Measurements from ENCODE around the gene LRGUK. TPM values are rescaled to one million over a fixed set of nuclear protein-coding genes. Genes with fewer than 3 reads are reported as not detected.

The LRGUK gene
- total RNA-seq, 1 experiment from 2014 or later = 1.9 TPM

- TF ChIP-seq ATF2 (CRISPR knock-in tag; IDR thresholded peaks at IDR 0.05; ENCODE audit: borderline replicate concordance, low read depth) (no peak), ZBTB43 (CRISPR knock-in tag; IDR thresholded peaks at IDR 0.05) (no peak), USF1 (CRISPR knock-in tag; IDR thresholded peaks at IDR 0.05) (no peak), FOXP1 (CRISPR knock-in tag; IDR thresholded peaks at IDR 0.05; ENCODE audit: borderline replicate concordance) (no peak), E2F4 (CRISPR knock-in tag; IDR thresholded peaks at IDR 0.05; ENCODE audit: borderline replicate concordance, low read depth) (no peak), NR1H2 (CRISPR knock-in tag; IDR thresholded peaks at IDR 0.05) (no peak), E2F1 (CRISPR knock-in tag; IDR thresholded peaks at IDR 0.05) (no peak)
- Mint-ChIP-seq H3K4me3 (no peak overlapping the region), H3K27ac (no peak overlapping the region), H3K4me1 (peaks cover 12% of the 10 kb centered on the region), H3K27me3 (ENCODE audit: low read depth) (no peaks in the 10 kb centered on the region), H3K36me3 (no peaks in the 10 kb centered on the region), H3K9me3 (peaks cover 18% of the 10 kb centered on the region)
- no peak for DNase-seq (ENCODE audit: low spot score)
- POLR2A ChIA-PET = no interaction called here
- no peak for ATAC-seq
- CTCF ChIA-PET = no interaction called here
Measured at GRCh38 chr7:134120405-134120804, 6.7 kb upstream of the LRGUK start.

- no peak overlapping the region for H3K4me3 Mint-ChIP-seq
- CTCF ChIA-PET = no interaction called here
- DNase-seq (ENCODE audit: low spot score) (no peak), ATAC-seq (peak; percentile 50)
- POLR2A ChIA-PET = no interaction called here
- no peaks in the 10 kb centered on the region for H3K36me3 Mint-ChIP-seq
- no peak overlapping the region for H3K27ac Mint-ChIP-seq
- H3K9me3 Mint-ChIP-seq = peaks cover 18% of the 10 kb centered on the region
- H3K4me1 Mint-ChIP-seq = peaks cover 21% of the 10 kb centered on the region
- TF ChIP-seq CTCF (IDR thresholded peaks at IDR 0.05) = no peak
- TF ChIP-seq KAT7 (CRISPR knock-in tag; IDR thresholded peaks at IDR 0.05; ENCODE audit: borderline replicate concordance) = no peak
- TF ChIP-seq ZNF219 (CRISPR knock-in tag; IDR thresholded peaks at IDR 0.05; ENCODE audit: borderline replicate concordance) = no peak
- TF ChIP-seq JAZF1 (CRISPR knock-in tag; IDR thresholded peaks at IDR 0.05) = no peak
- no peak for TF ChIP-seq ZNF671 (CRISPR knock-in tag; IDR thresholded peaks at IDR 0.05)
- no peak for TF ChIP-seq ZNF121 (CRISPR knock-in tag; IDR thresholded peaks at IDR 0.05)
- TF ChIP-seq ZMAT4 (CRISPR knock-in tag; IDR thresholded peaks at IDR 0.05) = no peak
- TF ChIP-seq ATF1 (CRISPR knock-in tag; IDR thresholded peaks at IDR 0.05) = no peak
- no peak for TF ChIP-seq PREB (CRISPR knock-in tag; IDR thresholded peaks at IDR 0.05; ENCODE audit: borderline replicate concordance)
- TF ChIP-seq MAX (CRISPR knock-in tag; IDR thresholded peaks at IDR 0.05) = no peak
- no peak for TF ChIP-seq TEAD1 (CRISPR knock-in tag; IDR thresholded peaks at IDR 0.05)
- no peaks in the 10 kb centered on the region; the same call in 1 of the 2 replicates for H3K27me3 Mint-ChIP-seq (ENCODE audit: low read depth)
Measured at GRCh38 chr7:134121632-134122139, 5.5 kb upstream of the LRGUK start.
